OCI-LY3 (cell line): ENCODE data around the gene COL4A4.

Experiments
- EZH2phosphoT487 ChIP-seq: fragments of 200-600 bp; shearing (Covaris generic); IDR thresholded peaks from 2 replicates; pipeline ENCODE4 v1.6.1; 2018; ENCODE audit warnings: antibody characterized with exemption, mixed run types, low read depth
- TF ChIP-seq, protein P1 (sequence below): fragments of 200-600, 300-600 bp; sonication (generic); IDR thresholded peaks from 2 replicates; pipeline ENCODE4 v1.5.1; 2014; ENCODE audit warnings: antibody characterized with exemption, low read length, low read depth

DNA sequence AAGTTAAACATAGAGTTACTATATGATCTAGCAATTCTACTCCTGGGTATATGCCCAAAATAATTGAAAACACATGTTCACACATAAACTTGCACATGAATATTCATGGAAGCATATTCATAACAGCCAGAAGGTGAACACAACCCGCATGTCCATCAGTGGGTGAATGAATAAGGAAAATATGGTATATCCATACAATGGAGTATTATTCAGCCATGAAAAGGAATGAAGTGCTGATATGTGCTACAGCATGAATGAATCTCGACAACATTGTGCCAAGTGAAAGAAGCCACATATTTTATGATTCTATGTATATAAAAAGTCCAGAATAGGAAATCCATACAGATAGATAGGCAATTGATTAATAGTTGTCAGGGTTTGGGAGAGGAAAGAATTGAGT is 15.9 kb downstream of the COL4A4 start:
- TF ChIP-seq, protein P1, sequence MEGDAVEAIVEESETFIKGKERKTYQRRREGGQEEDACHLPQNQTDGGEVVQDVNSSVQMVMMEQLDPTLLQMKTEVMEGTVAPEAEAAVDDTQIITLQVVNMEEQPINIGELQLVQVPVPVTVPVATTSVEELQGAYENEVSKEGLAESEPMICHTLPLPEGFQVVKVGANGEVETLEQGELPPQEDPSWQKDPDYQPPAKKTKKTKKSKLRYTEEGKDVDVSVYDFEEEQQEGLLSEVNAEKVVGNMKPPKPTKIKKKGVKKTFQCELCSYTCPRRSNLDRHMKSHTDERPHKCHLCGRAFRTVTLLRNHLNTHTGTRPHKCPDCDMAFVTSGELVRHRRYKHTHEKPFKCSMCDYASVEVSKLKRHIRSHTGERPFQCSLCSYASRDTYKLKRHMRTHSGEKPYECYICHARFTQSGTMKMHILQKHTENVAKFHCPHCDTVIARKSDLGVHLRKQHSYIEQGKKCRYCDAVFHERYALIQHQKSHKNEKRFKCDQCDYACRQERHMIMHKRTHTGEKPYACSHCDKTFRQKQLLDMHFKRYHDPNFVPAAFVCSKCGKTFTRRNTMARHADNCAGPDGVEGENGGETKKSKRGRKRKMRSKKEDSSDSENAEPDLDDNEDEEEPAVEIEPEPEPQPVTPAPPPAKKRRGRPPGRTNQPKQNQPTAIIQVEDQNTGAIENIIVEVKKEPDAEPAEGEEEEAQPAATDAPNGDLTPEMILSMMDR: no peak
- no peak for TF ChIP-seq EZH2phosphoT487
